Panc1 (cell line): ENCODE measurements around the gene FAAP20.

Experiments used
- POLR2AphosphoS5 ChIP-seq: IDR thresholded peaks from 2 replicates; pipeline ENCODE4 v1.6.1; 2012; ENCODE audit warnings: mild to moderate bottlenecking, low read depth, low read length, moderate library complexity
- TF ChIP-seq, protein P1 (sequence below): fragments of 450-650 bp; IDR thresholded peaks from 2 replicates; pipeline ENCODE4 v1.5.1; 2017; ENCODE audit warnings: mild to moderate bottlenecking
- TF ChIP-seq, protein P2 (sequence below), 2 experiments: IDR thresholded peaks; 2 replicates each; pipeline ENCODE4 v1.6.1; 2011 to 2012; ENCODE audit warnings: low read depth in 2 of 2, control low read depth in 1 of 2, low read length in 1 of 2, mild to moderate bottlenecking in 1 of 2, moderate library complexity in 1 of 2; ENCODE audit not compliant: insufficient read depth in 1 of 2

DNA sequence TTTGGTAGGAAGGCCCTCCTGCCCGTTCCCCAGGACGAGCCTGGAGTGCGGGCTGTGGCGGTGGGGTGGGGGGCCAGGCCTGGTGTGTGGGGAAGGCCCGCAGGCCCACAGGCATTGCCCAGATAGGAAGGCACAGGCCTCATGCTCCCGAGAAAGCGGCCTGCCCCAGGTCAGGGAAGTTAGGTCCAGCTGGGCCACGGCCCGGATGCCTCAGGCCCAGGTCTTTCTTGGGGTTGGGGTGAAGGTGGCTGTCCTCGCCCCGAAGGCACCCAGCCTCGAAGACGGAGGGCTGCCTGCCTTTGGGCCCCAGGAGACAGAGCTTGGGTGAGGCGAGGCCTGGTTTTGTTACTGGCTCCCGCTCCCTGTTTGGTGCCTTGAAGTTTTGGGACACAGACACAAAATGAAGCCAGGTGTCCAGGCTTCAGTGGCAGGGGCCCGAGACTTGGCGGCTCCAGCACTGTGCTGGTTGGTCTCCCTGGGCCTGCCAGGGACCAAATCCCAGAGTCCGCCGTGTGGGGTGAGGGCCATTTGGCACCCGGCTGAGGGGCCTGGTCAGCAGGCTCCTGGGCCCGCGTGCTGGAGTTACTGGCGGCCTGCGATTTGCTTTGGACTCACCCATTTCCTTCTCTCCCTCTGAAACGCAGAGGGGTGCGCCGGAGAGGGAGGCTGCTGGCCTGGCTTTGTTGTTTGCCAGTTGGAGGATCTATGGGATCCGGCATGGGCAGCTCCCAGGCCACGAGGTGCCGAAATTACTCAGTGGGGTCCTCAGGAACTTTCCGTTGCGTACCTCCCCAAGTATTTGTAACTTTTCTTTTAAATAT, 35.5 kb upstream of the FAAP20 start:
- no peak for TF ChIP-seq POLR2AphosphoS5
- TF ChIP-seq, protein P1, sequence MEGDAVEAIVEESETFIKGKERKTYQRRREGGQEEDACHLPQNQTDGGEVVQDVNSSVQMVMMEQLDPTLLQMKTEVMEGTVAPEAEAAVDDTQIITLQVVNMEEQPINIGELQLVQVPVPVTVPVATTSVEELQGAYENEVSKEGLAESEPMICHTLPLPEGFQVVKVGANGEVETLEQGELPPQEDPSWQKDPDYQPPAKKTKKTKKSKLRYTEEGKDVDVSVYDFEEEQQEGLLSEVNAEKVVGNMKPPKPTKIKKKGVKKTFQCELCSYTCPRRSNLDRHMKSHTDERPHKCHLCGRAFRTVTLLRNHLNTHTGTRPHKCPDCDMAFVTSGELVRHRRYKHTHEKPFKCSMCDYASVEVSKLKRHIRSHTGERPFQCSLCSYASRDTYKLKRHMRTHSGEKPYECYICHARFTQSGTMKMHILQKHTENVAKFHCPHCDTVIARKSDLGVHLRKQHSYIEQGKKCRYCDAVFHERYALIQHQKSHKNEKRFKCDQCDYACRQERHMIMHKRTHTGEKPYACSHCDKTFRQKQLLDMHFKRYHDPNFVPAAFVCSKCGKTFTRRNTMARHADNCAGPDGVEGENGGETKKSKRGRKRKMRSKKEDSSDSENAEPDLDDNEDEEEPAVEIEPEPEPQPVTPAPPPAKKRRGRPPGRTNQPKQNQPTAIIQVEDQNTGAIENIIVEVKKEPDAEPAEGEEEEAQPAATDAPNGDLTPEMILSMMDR: no peak
- TF ChIP-seq, protein P2, sequence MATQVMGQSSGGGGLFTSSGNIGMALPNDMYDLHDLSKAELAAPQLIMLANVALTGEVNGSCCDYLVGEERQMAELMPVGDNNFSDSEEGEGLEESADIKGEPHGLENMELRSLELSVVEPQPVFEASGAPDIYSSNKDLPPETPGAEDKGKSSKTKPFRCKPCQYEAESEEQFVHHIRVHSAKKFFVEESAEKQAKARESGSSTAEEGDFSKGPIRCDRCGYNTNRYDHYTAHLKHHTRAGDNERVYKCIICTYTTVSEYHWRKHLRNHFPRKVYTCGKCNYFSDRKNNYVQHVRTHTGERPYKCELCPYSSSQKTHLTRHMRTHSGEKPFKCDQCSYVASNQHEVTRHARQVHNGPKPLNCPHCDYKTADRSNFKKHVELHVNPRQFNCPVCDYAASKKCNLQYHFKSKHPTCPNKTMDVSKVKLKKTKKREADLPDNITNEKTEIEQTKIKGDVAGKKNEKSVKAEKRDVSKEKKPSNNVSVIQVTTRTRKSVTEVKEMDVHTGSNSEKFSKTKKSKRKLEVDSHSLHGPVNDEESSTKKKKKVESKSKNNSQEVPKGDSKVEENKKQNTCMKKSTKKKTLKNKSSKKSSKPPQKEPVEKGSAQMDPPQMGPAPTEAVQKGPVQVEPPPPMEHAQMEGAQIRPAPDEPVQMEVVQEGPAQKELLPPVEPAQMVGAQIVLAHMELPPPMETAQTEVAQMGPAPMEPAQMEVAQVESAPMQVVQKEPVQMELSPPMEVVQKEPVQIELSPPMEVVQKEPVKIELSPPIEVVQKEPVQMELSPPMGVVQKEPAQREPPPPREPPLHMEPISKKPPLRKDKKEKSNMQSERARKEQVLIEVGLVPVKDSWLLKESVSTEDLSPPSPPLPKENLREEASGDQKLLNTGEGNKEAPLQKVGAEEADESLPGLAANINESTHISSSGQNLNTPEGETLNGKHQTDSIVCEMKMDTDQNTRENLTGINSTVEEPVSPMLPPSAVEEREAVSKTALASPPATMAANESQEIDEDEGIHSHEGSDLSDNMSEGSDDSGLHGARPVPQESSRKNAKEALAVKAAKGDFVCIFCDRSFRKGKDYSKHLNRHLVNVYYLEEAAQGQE (IDR thresholded peaks at IDR 0.05; ENCODE audit: insufficient read depth in 1 of 2, low read depth in 2 of 2, low read length in 1 of 2): no peak
